Stimulated activated naive CD4-positive, alpha-beta T cell (primary cell): ENCODE results near the gene EIF4H.
A peak's percentile ranks its signal among the peaks of the same experiment; 100 is the strongest.
"Not testable (repeated sequence)": the region's sequence is repeated elsewhere in the genome, so short reads cannot be mapped to it uniquely, and the experiment has no call there.

Source experiments
- DNase-seq, 6 experiments: peaks; one replicate each; lab custom pipeline; 2025; lab: John Stamatoyannopoulos, UW

The EIF4H gene

GRCh38 chr7:74175340-74175739, 1.2 kb downstream of the EIF4H start:
- no peak for DNase-seq

DNA sequence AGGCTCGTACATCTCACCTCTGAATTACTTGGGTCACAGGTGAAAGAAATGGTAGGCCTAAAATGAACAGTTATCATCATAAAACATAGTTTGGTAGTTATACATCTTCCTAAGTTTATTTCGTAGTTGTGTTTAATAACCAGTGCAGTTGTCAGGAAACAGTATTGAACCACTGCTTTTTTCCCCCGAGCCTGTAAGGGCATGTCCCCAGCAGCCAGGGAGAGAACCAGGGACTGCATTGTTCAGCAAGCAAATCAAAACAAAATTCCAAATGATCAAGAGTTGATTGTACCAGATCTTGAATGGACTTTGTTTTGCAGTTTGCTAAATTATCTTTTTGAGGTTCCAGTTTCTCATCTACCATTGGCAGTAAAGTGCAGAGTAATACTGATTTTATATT, 2.4 kb downstream of the EIF4H start:
- DNase-seq: no peak

DNA sequence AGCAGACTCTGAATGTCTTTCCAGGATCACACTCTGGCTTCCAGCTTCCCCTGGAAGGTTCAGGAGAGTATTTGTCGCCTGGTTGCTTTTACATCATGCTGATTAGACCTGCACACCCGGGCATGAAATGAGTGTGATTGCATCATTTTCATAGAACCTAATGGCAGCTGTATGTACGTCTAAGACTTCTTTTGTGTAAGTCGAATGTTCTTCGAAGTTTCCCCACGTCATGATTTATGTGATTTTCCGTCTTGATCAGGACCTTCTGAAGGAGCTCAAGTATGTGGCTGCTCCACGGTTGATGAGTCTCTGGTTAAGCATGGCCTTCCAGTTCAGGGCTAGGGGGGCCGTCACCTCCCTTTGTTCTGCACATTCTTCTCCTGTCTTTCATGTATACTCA, 4.5 kb downstream of the EIF4H start:
- DNase-seq: no peak

DNA sequence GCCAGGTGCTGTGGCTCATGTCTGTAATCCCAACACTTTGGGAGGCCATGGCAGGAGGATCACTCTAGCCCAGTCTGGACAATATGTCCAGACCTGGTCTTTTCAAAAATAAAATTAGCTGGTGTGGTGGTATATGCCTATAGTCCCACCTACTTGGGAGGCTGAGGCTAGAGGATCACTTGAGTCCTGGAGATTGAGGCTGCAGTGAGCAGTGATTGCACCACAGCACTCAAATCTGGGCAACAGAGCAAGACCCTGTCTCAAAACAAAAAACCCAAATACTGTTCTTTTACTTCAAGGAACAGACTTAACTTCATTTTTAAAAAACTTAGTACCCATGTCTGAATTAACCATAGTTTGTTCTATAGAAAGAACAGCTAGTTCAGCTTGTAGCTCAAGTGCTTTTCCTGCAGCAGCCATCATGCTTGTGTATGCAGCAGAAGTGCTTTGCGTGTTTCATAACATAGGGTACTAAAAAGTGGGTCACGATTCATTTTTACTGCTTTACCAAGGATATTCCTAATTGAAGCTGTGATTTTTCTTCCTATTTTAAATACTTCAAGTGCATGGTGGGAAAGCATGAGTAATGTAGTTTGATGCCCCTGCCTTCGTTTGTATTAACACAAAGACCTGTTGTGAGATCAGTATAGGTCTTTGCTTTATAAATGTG, 5.9 kb downstream of the EIF4H start:
- no peak for DNase-seq

- no peak for DNase-seq
Observed at GRCh38 chr7:74180866-74181265, 6.7 kb downstream of the EIF4H start.

- no peak for DNase-seq
Observed at GRCh38 chr7:74181821-74182220, 7.7 kb downstream of the EIF4H start.

- DNase-seq: no peak
Observed at GRCh38 chr7:74182453-74183090, 8.4 kb downstream of the EIF4H start.

GRCh38 chr7:74183142-74183541, 9.0 kb downstream of the EIF4H start:
- DNase-seq: no peak

DNA sequence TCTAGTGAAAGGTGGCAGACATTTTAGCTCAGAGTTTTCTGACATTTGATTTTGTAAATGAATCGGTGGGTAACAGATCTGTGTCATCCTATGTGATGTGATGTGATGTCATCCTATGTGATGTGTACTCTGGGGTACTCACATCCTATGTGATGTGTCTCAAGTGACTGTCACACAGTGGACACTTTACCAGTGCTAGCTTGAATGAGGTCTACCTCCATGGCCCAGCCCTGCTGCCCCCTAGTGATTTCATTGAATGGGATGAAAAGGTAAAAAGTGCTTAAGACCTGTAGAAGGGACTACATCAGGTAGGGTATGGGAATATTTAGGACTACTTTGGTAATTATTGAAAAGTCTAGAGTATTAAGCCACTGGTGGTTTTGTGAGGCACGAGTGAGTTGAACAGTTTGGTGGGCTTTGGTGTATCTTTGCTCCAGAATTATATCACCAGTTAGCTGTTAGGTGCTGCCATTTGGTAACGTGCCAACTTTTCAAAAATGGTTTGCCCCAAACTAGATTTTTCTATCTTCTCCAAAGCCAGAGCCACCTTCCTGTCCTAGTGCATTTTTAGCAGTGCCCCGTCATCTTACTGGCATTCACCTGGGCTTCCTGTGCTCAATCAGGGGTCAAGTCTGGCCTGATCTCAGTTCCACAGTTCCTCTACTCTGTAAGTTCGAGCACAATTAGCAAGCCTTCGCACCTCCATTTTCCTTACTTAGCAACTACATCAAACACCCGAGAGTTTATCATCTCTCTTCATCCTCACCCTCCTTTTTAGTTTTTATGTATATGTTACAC, 9.7 kb downstream of the EIF4H start:
- peak in 1 of 6 experiments; percentile 19 for DNase-seq

- DNase-seq: no peak
Observed at GRCh38 chr7:74185016-74185415, 10.9 kb downstream of the EIF4H start.

DNA sequence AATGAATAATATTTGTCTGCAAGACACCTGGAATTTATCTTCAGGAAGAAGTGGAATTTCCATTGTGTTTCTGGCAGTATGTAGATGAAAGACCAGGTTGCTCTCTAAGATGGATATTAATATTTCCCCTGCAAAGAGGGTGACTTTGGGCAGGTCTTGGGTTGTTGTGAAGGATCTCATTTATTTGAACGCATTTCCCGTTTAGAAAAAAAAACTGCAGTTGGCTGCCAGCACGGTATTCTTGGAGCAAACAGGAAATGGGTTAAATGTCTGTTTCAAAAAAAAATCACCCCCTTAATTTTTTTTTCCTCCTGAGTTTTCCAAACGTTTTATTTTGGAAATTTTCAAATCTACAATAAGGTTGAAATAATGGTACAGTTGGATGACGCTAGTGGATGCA, 11.5 kb downstream of the EIF4H start:
- DNase-seq: no peak

DNA sequence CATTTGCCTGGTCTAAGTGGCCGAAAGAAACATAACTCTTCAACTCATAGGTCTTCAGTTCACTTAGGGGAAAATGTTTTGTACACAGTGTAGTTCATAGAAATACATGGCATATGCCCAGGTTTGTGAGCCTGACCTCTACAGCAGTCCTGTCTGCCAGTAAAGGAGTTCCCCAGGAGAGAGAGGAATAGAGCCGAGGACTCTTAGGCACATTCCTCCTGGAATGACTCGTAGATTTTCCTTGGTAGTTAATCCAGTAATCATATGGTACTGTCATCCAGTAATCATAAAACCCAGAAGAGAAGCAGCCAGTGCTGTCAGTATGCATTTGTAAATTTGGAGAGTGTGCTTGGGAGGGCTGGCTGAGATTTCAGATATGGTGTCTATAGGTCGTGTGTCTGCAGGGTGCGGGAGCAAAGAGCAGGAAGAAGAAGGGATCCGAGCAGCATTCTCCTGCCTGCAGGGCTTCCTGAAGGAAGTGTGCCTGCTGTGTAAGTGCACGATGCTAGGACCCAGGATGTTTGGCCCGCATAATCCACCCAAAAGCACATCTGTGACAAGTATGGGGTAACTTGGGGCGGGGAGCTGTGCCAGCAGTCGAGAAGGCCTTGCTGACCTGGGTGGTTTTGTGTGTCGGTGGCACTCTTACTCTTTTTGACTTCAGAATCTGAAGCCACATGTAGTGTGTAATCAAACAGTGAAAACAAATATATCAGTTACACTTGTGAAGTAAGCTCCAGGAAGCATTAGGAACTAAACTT, 13.9 kb downstream of the EIF4H start:
- no peak for DNase-seq

DNA sequence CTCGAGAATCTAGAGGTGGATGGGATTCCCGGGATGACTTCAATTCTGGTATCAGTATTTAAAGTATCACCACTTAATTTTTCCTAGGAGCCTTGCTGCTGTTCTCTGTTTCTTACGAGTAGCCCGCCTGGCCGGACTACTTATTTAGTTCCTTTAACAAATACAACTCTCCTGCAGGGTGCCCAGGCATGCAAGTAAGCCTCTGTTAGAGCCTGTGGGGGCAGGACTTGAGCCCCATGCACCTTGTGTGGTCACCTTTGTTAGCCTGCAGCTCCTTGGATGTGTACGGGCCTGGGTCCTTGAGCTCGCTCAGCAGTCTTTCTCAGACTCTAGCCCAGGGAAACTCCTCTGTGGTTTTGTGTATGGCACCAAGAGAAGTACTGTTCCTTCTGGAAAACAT, 16.1 kb downstream of the EIF4H start:
- DNase-seq: no peak

DNA sequence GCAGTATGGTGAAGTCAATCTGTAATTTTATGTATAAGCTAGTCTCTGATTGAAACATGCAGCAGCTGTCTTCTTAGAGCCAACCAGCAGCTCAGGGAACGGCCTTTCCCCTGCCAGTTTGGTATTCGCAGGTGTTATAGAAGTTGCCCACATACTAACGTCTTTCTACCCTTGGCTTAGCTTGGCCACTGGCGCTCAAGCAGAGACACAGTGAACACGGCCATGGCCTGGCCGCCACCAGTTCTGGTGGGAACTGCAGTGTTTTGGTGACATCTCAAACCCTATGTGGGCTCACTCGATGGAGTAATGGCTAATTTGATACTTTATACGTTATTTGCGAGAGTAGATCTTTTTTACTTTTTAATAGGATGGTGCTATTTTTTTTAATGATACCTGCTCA, 17.1 kb downstream of the EIF4H start:
- DNase-seq: no peak

GRCh38 chr7:74193054-74193453, 18.9 kb downstream of the EIF4H start:
- DNase-seq: no peak

DNA sequence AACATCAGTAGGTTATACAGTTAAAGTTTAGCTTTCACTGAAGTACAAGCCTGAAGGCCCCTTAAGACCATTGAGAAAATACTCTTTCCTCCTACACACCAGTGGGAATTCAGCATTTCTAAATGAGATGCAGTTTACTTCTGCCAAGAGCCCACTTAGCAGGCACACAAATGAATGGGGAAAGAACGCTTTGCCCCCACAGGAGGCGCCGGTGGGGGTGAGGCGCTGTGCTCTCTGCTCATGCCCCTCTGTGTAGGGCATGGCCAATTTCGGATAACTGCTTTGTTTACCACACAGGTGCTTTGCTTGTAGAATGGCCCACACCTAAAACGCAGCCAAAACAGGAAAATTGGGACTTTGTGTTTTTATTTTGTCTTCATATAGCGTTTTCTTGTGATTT, 19.8 kb downstream of the EIF4H start:
- no peak for DNase-seq

- no peak for DNase-seq
Observed at GRCh38 chr7:74194686-74195085, 20.5 kb downstream of the EIF4H start.

DNA sequence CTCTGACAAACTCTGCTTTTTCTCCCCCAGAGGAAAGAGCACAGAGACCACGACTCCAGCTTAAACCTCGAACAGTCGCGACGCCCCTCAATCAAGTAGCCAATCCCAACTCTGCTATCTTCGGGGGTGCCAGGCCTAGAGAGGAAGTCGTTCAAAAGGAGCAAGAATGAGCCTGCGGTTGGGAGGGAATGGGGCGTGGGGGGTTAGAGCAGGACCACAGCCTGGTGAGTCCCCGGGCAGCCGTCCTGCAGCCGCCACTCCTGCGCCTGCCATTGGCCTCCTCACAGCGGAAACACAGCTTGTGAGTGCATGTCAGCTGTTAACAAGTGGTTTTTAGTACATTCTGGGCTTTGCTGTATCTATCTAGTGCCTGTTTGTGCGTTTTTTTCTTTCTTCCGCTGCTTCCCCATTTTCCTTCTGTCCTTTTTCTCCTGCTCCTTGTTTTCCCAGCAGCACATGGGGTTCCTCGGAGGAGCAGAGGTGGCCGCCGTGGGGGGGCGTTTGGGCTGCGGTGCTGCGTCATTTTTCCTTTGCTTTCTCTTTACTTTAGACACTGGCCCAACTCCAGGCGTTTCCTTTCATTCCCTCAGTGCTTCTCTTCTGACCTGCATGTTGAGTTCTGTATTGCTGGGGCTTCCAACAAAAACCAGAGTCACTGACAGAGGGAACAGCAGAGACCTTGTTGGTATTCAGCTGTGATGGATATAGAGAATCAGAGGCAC, 21.1 kb downstream of the EIF4H start:
- DNase-seq: not testable (repeated sequence)

GRCh38 chr7:74195968-74196654, 22.0 kb downstream of the EIF4H start:
- DNase-seq: not testable (repeated sequence)

DNA sequence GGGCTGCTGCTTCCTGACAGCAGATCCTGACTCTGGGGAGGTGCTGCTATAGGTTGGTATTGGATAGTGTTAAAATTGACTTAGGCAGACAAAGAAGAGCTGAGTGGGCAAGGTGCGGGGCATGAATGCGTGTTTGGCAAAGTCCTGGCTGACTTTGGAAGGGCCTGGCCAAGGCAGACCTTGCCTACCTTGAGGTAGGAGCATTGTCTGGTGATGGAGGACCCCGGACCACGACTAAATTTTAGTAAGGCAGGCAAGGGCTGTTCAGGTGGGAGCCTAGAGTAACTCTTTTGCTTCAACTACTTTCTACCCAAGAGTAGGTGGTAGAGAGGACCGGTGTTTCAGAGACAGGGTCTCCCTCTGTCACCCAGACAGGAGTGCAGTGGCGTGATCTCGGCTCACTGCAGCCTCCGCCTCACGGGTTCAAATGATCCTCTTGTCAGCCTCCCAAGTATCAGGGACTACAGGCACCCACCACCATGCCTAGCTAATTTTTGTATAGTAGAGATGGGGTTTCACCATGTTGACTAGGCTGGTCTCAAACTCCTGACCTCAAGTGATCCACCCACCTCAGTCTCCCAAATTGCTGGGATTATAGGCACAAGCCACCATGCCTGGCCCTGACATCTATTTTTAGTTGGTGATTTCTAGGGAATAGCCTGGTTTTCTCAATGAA, 23.4 kb downstream of the EIF4H start:
- DNase-seq: no peak
